Activated naive CD4-positive, alpha-beta T cell treated with anti-CD3 and anti-CD28 coated beads, Interleukin-2, amount 50 U/mL, for 24 hours (primary cell): ENCODE measurements around the gene CA11.
"Not testable (repeated sequence)": the region's sequence is repeated elsewhere in the genome, so short reads cannot be mapped to it uniquely, and the experiment has no call there.

Source experiments
- H3K27ac Mint-ChIP-seq: one replicate; pipeline ENCODE4 v1.8.0; 2021; ENCODE audit warnings: mild to moderate bottlenecking, mixed read lengths
- H3K27me3 Mint-ChIP-seq: one replicate; pipeline ENCODE4 v1.8.0; 2021; ENCODE audit warnings: mixed read lengths
- H3K36me3 Mint-ChIP-seq: one replicate; pipeline ENCODE4 v1.8.0; 2021; ENCODE audit warnings: mixed read lengths
- H3K4me1 Mint-ChIP-seq: one replicate; pipeline ENCODE4 v1.8.0; 2021; ENCODE audit warnings: mixed read lengths
- H3K4me3 Mint-ChIP-seq: one replicate; pipeline ENCODE4 v1.8.0; 2021; ENCODE audit warnings: mild to moderate bottlenecking, mixed read lengths
- H3K9me3 Mint-ChIP-seq: one replicate; pipeline ENCODE4 v1.8.0; 2021; ENCODE audit warnings: mixed read lengths

Gene CA11

DNA sequence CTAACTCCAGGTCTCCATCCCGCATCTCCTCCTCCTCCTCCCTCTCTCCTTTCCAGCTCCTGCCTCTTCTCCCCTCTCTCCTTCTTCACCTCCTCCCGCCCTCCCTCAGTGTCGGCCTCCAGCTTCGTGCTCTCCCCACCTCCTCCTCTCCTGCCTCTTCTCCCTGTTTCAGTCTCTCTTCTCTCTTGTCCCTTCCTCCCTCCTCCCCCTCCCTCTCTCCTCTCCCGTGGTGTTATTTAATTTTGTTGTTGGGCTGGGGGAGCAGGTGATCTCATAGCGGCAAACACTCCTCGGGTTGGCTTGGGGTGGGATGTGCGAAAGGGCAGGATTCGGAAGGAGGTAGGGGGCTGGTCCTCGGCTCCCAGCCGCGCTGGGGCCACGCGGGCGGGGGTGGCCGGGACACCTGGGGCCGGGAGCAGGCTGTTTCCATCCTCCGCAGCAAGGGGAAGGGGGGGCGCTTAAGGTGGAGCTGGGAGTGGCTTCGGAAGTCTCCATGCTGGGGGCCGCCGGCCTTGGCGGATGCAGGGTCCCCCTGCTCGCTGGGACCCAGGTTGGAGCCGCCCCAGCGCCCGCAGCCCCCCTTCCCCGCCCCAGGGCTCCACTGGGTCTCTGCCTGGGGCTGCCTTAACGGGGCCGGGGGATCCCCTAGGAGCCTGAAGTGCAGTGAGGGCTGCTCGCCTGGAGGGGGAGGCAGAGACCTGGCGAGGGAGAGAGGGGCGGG lies at the start of gene CA11:
Gene CA11, minus strand, starts transcription at position 187 of the 721 bp plus-strand sequence. CDS start 555 bp downstream, outside the sequence.
- no peaks in the 10 kb centered on the region for H3K9me3 Mint-ChIP-seq
- no peaks in the 10 kb centered on the region for H3K36me3 Mint-ChIP-seq
- H3K27me3 Mint-ChIP-seq = no peaks in the 10 kb centered on the region
- peak within 1 kb of the TSS; percentile 87 for H3K27ac Mint-ChIP-seq
- peak within 1 kb of the TSS; percentile 83 for H3K4me3 Mint-ChIP-seq
- peaks cover 45% of the 10 kb centered on the region for H3K4me1 Mint-ChIP-seq

DNA sequence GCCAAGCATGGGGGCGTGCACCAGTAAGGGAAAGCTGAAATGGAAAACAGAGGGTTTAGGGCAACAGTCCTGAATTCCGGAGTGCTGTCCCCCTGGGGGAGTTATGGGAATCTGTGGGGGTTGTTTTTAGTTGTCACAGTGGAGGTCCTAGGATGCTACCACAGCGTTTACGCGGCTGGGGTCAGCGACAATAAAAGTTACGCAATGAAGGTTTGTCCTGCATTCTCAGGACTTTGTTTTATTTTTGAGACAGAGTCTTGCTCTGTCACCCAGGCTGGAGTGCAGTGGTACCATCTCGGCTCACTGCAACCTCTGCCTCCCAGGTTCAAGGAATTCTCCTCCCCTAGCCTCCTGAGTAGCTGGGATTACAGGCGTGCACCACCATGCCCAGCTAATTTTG lies 47.6 kb upstream of the CA11 start:
- H3K9me3 Mint-ChIP-seq, H3K4me3 Mint-ChIP-seq, H3K36me3 Mint-ChIP-seq, H3K27me3 Mint-ChIP-seq, H3K27ac Mint-ChIP-seq: not testable (repeated sequence)
- H3K4me1 Mint-ChIP-seq = peaks cover 11% of the 10 kb centered on the region

DNA sequence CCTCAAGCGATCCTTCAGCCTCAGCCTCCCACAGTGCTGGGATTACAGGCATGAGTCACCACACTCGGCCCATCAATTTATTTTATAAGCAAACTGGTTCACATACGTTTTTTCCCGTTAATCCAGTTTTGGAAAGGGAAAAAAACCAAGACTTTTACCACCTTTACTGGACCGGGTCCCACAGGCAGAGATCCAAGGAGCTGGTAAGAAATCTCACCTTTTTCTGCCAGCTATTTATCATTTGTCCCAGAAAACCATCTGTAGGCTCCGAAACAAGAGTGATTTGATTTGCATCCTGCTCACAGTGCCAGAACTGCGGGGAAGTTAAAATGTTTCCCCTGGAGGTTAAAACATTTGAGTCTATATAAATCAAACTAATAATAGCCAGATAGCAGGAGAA lies 43.5 kb upstream of the CA11 start:
- Mint-ChIP-seq H3K36me3 (no peaks in the 10 kb centered on the region), H3K27me3 (no peaks in the 10 kb centered on the region), H3K9me3 (no peaks in the 10 kb centered on the region), H3K4me3 (no peak overlapping the region), H3K27ac (no peak overlapping the region), H3K4me1 (no peaks in the 10 kb centered on the region)

DNA sequence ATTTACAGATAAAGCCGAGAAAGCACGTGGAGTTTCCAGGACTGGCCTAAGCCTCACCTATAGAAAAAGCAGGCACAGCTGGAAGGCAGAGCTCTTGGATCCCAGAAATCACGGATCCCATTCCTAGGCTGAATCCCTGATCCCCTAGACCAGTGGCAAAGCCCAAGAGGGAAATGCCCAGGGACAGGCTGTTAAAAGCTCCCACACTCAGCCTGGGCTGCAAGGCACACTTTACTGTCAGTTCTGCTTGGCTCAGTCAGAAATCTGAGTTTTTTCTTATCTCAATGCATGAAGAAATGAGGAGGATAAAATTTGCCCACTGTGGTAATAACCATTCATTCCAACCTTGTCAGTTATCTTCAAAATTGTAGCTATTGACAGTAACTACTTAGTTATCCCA lies 41.8 kb upstream of the CA11 start:
- H3K4me3 Mint-ChIP-seq = no peak overlapping the region
- no peaks in the 10 kb centered on the region for H3K27me3 Mint-ChIP-seq
- H3K9me3 Mint-ChIP-seq = no peaks in the 10 kb centered on the region
- H3K27ac Mint-ChIP-seq = no peak overlapping the region
- H3K36me3 Mint-ChIP-seq = no peaks in the 10 kb centered on the region
- no peaks in the 10 kb centered on the region for H3K4me1 Mint-ChIP-seq

DNA sequence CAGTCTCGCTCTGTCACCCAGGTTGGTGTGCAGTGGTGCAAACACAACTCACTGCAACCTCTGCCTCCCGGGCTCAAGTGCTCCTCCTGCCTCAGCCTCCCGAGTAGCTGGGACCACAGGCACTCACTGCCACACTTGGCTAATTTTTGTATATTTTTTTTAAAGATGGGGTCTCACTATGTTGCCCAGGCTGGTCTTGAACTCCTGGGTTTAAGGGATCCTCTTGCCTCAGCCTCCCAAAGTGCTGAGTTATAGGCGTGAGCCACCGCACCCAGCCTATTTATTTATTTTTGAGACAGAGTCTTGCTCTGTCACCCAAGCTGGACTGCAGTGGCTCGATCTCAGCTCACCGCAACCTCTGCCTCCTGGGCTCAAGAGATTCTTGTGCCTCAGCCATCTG lies 40.6 kb upstream of the CA11 start:
- H3K27ac Mint-ChIP-seq, H3K4me1 Mint-ChIP-seq, H3K36me3 Mint-ChIP-seq, H3K9me3 Mint-ChIP-seq, H3K27me3 Mint-ChIP-seq, H3K4me3 Mint-ChIP-seq: not testable (repeated sequence)

DNA sequence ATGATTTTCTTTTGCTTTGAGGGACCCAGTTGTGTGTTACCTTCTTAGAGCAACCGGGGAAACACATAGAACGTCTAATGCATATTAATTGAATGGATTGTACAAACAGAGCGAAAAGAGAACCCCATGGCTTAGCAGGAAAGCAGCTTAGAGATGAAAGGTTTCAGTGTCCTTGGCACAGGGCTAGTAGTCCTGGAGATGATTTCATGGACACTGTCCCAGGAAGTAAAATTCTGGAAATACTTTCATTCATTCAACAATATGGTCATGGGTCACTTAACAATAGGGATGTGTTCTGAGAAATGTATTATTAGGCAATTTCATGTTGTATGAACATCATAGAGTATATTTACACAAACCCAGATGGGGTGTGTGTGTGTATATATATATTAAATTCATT lies 40.1 kb upstream of the CA11 start:
- Mint-ChIP-seq H3K4me1 (no peaks in the 10 kb centered on the region), H3K27ac (no peak overlapping the region), H3K27me3 (no peaks in the 10 kb centered on the region), H3K36me3 (no peaks in the 10 kb centered on the region), H3K4me3 (no peak overlapping the region), H3K9me3 (no peaks in the 10 kb centered on the region)

DNA sequence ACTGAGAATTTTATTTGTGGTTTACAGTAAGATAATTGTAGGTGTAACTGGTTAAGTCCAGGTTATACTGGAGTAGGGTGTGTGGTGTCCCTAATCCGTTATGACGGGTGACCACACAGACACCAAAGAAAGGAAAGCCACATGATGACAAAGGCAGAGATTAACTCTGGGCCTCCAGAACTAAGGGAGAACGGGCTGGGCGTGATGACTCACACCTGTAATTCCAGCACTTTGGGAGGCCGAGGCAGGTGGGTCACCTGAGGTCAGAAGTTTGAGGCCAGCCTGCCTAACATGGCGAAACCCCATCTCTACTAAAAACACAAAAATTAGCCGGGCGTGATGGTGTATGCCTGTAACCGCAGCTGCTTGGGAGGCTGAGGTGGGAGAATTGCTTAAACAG lies 39.6 kb upstream of the CA11 start:
- Mint-ChIP-seq H3K36me3 (no peaks in the 10 kb centered on the region), H3K9me3 (no peaks in the 10 kb centered on the region), H3K27ac (no peak overlapping the region), H3K27me3 (no peaks in the 10 kb centered on the region), H3K4me3 (no peak overlapping the region), H3K4me1 (no peaks in the 10 kb centered on the region)

DNA sequence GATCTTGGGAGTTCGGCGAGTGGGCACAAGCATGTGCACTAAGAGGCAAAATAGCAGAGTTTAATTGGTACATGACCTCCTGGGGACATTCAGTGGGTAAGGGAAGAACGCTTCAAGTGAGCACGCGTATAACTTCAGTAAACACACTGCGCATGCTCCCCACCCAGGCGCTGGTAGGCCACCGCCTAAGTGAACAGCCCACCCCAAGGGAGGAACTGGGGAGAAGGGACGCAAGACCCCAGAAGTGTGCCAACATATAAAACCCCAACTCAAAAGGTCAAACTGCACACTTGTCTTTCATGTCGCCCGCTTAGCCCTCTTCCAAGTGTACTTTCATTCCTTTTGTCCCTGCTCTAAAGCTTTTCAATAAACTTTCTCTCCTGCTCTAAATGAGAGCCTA lies 37.4 kb upstream of the CA11 start:
- no peaks in the 10 kb centered on the region for H3K36me3 Mint-ChIP-seq
- H3K4me3 Mint-ChIP-seq = no peak overlapping the region
- H3K9me3 Mint-ChIP-seq = no peaks in the 10 kb centered on the region
- no peaks in the 10 kb centered on the region for H3K4me1 Mint-ChIP-seq
- no peak overlapping the region for H3K27ac Mint-ChIP-seq
- no peaks in the 10 kb centered on the region for H3K27me3 Mint-ChIP-seq

DNA sequence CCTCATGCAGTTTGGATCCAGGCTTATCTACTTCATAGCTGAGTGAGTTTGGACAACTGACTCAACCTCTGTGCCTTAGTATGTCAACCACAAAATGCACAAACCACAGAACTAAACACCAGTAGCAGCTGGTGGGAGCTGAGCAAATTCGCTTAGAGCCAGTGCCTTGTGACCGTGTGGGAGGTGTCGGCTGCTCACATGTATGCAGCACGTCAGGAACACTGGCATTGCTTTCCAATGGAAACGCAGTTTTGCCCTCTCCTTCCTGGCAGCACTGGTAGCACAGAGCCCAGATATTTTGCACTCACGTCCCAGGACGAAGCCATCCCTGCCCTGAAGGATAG lies 35.1 kb upstream of the CA11 start:
- Mint-ChIP-seq H3K27me3 (no peaks in the 10 kb centered on the region), H3K27ac (no peak overlapping the region), H3K4me1 (no peaks in the 10 kb centered on the region), H3K4me3 (no peak overlapping the region), H3K9me3 (no peaks in the 10 kb centered on the region), H3K36me3 (no peaks in the 10 kb centered on the region)

DNA sequence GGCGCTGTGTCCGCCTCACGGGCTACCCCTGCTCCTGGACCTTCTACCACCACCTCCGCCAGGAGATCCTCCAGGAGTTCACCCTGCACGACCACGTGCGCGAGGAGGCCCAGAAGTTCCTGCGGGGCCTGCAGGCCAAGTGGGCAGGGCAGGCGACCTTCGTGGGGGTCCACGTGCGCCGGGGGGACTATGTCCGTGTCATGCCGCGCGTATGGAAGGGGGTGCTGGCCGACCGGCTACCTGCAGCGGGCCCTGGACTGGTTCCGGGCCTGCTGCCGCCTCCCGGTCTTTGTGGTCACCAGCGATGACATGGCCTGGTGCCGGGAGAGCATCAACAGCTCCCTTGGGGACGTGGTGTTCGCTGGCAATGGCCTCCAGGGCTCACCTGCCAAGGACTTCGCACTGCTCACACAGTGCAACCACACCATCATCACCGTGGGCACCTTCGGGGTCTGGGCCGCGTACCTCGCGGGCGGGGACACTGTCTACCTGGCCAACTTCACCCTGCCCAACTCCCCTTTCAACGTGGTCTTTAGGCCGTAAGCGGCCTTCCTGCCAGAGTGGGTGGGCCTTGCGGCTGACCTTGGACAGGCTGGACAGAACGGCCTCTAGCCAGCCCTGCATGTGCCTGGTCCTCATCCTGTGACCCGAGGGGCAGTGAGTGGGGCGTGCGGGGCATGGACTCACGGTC lies 34.6 kb upstream of the CA11 start:
- H3K4me3 Mint-ChIP-seq = no peak overlapping the region
- no peaks in the 10 kb centered on the region for H3K9me3 Mint-ChIP-seq
- H3K4me1 Mint-ChIP-seq = peaks cover under 1% of the 10 kb centered on the region
- no peaks in the 10 kb centered on the region for H3K27me3 Mint-ChIP-seq
- no peaks in the 10 kb centered on the region for H3K36me3 Mint-ChIP-seq
- no peak overlapping the region for H3K27ac Mint-ChIP-seq

DNA sequence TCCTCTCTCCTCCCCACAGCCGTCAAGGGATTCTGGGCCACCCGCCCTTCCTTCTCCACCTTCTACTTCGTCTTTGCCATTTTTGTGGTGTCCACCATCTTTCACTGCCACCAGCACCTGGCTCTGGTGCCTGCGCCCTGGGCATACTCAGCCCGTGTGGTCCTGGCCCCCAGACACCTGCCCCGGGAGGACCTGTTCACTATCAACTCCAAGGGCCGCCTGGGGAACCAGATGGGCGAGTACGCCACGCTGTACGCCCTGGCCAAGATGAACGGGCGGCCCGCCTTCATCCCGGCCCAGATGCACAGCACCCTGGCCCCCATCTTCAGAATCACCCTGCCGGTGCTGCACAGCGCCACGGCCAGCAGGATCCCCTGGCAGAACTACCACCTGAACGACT lies 34.0 kb upstream of the CA11 start:
- H3K27me3 Mint-ChIP-seq, H3K36me3 Mint-ChIP-seq, H3K4me1 Mint-ChIP-seq, H3K9me3 Mint-ChIP-seq, H3K27ac Mint-ChIP-seq, H3K4me3 Mint-ChIP-seq: not testable (repeated sequence)

DNA sequence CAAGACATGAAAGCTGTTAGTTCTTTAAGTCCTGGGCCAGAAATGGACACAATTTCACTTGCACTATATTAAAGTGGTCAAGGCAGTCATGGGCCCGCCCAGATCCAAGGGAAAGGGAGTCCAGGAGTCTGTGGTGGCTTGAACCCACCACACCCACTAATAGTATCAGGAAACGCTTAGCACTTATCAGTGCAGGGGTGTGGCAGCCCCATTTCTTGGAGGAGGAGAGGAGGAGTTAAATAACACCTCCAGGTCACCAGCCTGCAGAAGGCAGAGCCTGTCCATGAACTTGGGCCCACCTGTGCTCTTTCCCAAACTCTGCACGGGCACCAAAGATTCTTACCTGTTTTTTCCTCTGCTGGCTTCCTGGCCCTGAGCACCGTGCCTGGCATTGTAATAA lies 32.2 kb upstream of the CA11 start:
- no peaks in the 10 kb centered on the region for H3K27me3 Mint-ChIP-seq
- no peak overlapping the region for H3K27ac Mint-ChIP-seq
- no peaks in the 10 kb centered on the region for H3K36me3 Mint-ChIP-seq
- peaks cover 7% of the 10 kb centered on the region for H3K4me1 Mint-ChIP-seq
- no peak overlapping the region for H3K4me3 Mint-ChIP-seq
- H3K9me3 Mint-ChIP-seq = no peaks in the 10 kb centered on the region

DNA sequence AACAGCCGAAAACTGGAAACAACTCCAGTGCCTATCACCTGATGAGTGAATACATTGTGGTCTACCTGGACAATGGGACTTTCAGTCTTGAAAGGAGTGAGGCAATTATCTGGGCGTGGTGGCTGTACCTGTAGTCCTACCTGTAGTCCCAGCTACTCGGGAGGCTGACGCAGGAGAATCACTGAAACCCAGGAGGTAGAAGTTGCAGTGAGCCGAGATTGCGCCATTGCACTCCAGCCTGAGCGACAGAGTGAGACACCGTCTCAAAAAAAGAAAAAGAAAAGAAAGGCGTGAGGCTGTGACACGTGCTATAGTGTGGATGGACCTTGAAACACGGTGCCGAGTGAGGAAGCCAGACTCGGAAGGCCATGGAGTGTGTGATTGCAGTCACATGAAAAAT lies 30.9 kb upstream of the CA11 start:
- no peak overlapping the region for H3K27ac Mint-ChIP-seq
- H3K36me3 Mint-ChIP-seq = no peaks in the 10 kb centered on the region
- no peaks in the 10 kb centered on the region for H3K9me3 Mint-ChIP-seq
- H3K4me1 Mint-ChIP-seq = peaks cover 7% of the 10 kb centered on the region
- H3K27me3 Mint-ChIP-seq = no peaks in the 10 kb centered on the region
- no peak overlapping the region for H3K4me3 Mint-ChIP-seq

DNA sequence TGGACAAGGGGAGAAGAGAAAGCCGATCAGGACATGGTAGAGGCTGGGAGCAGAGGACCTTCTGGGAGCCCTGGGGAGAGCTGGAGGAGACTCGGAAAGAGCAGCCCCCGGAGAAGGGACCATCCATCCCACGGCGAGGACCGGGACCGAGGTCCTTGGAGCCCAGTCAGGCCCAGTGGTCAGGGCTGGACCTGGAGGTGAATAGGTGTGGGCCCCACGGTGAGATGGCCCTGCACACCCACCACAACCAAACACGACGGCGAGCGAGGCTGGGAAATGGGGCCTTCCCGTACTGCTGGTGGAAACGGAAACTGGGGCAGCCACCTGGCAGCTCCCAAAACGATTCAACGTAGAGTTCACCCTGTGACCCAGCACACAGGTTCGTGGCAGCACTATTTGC lies 30.5 kb upstream of the CA11 start:
- no peak overlapping the region for H3K27ac Mint-ChIP-seq

DNA sequence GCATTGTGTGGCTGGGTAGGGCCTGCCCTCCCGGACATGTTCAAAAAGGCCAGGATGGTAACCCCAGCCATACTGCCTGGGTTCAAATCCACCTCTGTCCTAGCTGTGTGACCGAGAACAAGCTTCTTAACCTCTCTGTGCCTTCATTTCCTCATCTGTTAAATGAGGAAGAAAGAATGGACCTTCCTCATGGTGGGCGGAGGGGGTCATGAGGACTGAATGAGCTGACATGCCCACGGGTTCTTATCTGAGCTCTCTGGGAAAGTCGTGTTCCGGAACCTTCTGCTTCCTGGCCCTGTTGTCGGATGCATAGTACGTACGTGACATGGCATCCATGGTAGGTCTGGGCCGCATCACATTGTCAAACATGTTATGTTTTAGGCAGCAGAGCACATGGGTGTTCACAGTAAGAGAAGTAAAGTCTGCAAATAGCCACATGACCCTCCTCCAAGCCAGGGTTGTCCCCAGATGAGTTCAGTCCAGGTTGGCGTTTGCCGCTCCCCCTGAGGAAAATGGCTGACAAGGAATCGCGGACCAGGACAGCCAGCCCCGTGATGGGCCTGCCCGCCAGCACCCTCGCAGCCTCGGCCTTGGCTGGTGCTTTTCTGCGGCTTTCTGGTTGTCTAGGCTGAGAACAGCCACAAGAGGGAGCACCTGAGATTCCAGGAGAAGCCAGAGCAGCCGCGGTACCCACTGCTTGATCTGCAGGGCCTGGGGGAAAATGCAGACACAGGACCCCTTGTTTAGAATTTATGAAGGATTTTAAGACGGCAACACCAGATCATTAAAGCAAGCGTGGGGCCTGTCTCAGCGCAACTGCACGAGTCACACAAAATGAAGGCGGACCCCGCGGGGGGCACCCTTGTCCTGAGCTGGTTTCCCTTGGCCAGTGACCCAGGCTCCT lies 29.2 kb upstream of the CA11 start:
- H3K36me3 Mint-ChIP-seq = no peaks in the 10 kb centered on the region
- H3K27me3 Mint-ChIP-seq = no peaks in the 10 kb centered on the region
- H3K4me1 Mint-ChIP-seq = peaks cover 7% of the 10 kb centered on the region
- no peak overlapping the region for H3K4me3 Mint-ChIP-seq
- peak overlapping the region; percentile 59 for H3K27ac Mint-ChIP-seq
- H3K9me3 Mint-ChIP-seq = no peaks in the 10 kb centered on the region

More for the DNA sequence above, 30.5 kb upstream of the CA11 start:
- Mint-ChIP-seq H3K9me3 (no peaks in the 10 kb centered on the region), H3K27me3 (no peaks in the 10 kb centered on the region), H3K4me1 (peaks cover 7% of the 10 kb centered on the region), H3K36me3 (no peaks in the 10 kb centered on the region), H3K4me3 (no peak overlapping the region)

DNA sequence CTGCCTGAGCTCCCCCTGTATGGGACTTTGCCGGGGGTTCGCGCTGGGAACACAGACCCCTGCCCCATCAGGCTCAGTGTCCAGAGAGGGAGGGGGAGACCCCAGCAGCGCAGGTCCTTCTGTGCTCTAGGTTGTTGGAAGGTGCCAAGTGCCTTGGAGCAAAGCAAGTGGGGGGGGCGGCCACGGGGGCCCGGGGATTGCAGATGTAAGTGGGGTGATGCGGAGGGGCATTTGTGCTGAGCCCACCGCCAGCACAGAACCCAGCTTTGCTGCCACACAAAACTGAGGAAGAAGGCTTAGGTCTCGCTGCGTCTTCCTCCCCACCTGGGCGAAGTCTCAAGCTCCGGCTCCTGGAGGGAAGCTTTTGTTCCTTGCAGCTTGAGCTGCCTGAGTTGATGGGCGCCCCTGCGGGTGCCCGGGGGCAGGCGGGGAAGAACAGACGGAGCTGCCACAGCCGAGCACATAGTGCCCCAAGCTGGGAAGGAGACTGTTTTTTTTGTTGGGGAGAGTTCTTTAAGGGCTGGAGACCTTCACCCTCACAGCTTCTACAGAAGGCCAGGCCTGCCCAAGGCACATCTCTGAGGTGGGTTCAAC lies 28.3 kb upstream of the CA11 start:
- Mint-ChIP-seq H3K27me3 (no peaks in the 10 kb centered on the region), H3K4me1 (peaks cover 7% of the 10 kb centered on the region), H3K4me3 (no peak overlapping the region), H3K27ac (no peak overlapping the region), H3K36me3 (no peaks in the 10 kb centered on the region), H3K9me3 (no peaks in the 10 kb centered on the region)
